Adipocyte (in vitro differentiated cells): ENCODE results near the gene PSENEN.

Experiments
- DNase-seq: peaks from one replicate; pipeline ENCODE4 v3.0.0-alpha.2; 2015; ENCODE audit warnings: low read depth
- H3K27me3 ChIP-seq: replicated peaks from 2 replicates; pipeline ENCODE4 v1.7.0; 2013; ENCODE audit warnings: mild to moderate bottlenecking, low read length, moderate library complexity; ENCODE audit not compliant: control insufficient read depth, insufficient read depth
- H3K36me3 ChIP-seq: 2 replicates; pipeline ENCODE4 v1.7.0; 2013; ENCODE audit warnings: low read length, mild to moderate bottlenecking, moderate library complexity; ENCODE audit not compliant: control insufficient read depth, insufficient read depth, severe bottlenecking
- H3K4me1 ChIP-seq: 2 replicates; pipeline ENCODE4 v1.7.0; 2013; ENCODE audit warnings: mild to moderate bottlenecking, low read length, moderate library complexity; ENCODE audit not compliant: control insufficient read depth, insufficient read depth
- H3K4me3 ChIP-seq: 2 replicates; pipeline ENCODE4 v1.7.0; 2013; ENCODE audit warnings: mild to moderate bottlenecking, low read length, moderate library complexity
- H3K9ac ChIP-seq: 2 replicates; pipeline ENCODE4 v1.7.0; 2013; ENCODE audit warnings: mild to moderate bottlenecking, low read length, moderate library complexity
- H3K9me3 ChIP-seq: 2 replicates; pipeline ENCODE4 v1.7.0; 2013; ENCODE audit warnings: mild to moderate bottlenecking, low read length, moderate library complexity; ENCODE audit not compliant: control insufficient read depth

Gene PSENEN

GRCh38 chr19:35713904-35714495 lies 31.5 kb upstream of the PSENEN start:
- no peaks in the 10 kb centered on the region for H3K36me3 ChIP-seq
- no peaks in the 10 kb centered on the region for H3K9me3 ChIP-seq
- no peak for DNase-seq
- H3K27me3 ChIP-seq = no peaks in the 10 kb centered on the region
- H3K4me3 ChIP-seq = no peak overlapping the region
- H3K9ac ChIP-seq = no peak overlapping the region
- H3K4me1 ChIP-seq = peaks cover 17% of the 10 kb centered on the region

GRCh38 chr19:35714601-35715354 lies 30.7 kb upstream of the PSENEN start:
- peaks cover 25% of the 10 kb centered on the region for H3K4me1 ChIP-seq
- H3K36me3 ChIP-seq = no peaks in the 10 kb centered on the region
- H3K9ac ChIP-seq = no peak overlapping the region
- H3K4me3 ChIP-seq = no peak overlapping the region
- no peaks in the 10 kb centered on the region for H3K9me3 ChIP-seq
- DNase-seq = no peak
- no peaks in the 10 kb centered on the region for H3K27me3 ChIP-seq

GRCh38 chr19:35715355-35715809 lies 30.1 kb upstream of the PSENEN start:
- Histone ChIP-seq H3K36me3 (peaks cover 4% of the 10 kb centered on the region), H3K4me1 (peaks cover 27% of the 10 kb centered on the region), H3K27me3 (no peaks in the 10 kb centered on the region), H3K9me3 (no peaks in the 10 kb centered on the region), H3K4me3 (no peak overlapping the region), H3K9ac (no peak overlapping the region)
- DNase-seq = no peak

GRCh38 chr19:35715981-35716800 lies 29.3 kb upstream of the PSENEN start:
- peaks cover 8% of the 10 kb centered on the region for H3K36me3 ChIP-seq
- H3K4me3 ChIP-seq = peak overlapping the region; percentile 95
- H3K9me3 ChIP-seq = no peaks in the 10 kb centered on the region
- DNase-seq = peak; percentile 74
- peaks cover 25% of the 10 kb centered on the region for H3K4me1 ChIP-seq
- peak overlapping the region; percentile 91 for H3K9ac ChIP-seq
- no peaks in the 10 kb centered on the region for H3K27me3 ChIP-seq

GRCh38 chr19:35716801-35717664 lies 28.4 kb upstream of the PSENEN start:
- Histone ChIP-seq H3K9ac (peak overlapping the region; percentile 91), H3K4me3 (peak overlapping the region; percentile 95), H3K27me3 (no peaks in the 10 kb centered on the region), H3K9me3 (no peaks in the 10 kb centered on the region), H3K36me3 (peaks cover 16% of the 10 kb centered on the region), H3K4me1 (peaks cover 25% of the 10 kb centered on the region)
- DNase-seq = peak; percentile 96

- Histone ChIP-seq H3K9me3 (no peaks in the 10 kb centered on the region), H3K4me1 (peaks cover 25% of the 10 kb centered on the region), H3K36me3 (peaks cover 24% of the 10 kb centered on the region), H3K27me3 (no peaks in the 10 kb centered on the region), H3K4me3 (peak within 1 kb of the TSS; percentile 95), H3K9ac (peak within 1 kb of the TSS; percentile 94)
- DNase-seq = peak; percentile 98
Observed at GRCh38 chr19:35717665-35718344, 27.6 kb upstream of the PSENEN start, which contains the start of gene KMT2B. Gene KMT2B (plus strand): TSS chr19:35718003. CDS start chr19:35718019, 16 bp downstream.

- peak; percentile 31 for DNase-seq
- Histone ChIP-seq H3K27me3 (no peaks in the 10 kb centered on the region), H3K36me3 (peaks cover 31% of the 10 kb centered on the region), H3K4me3 (peak overlapping the region; percentile 92), H3K4me1 (peaks cover 25% of the 10 kb centered on the region), H3K9me3 (no peaks in the 10 kb centered on the region), H3K9ac (peak overlapping the region; percentile 94)
Observed at GRCh38 chr19:35718345-35719041, 27.0 kb upstream of the PSENEN start.

- H3K27me3 ChIP-seq = no peaks in the 10 kb centered on the region
- peaks cover 42% of the 10 kb centered on the region for H3K36me3 ChIP-seq
- peak overlapping the region; percentile 94 for H3K9ac ChIP-seq
- H3K4me3 ChIP-seq = peak overlapping the region; percentile 92
- no peaks in the 10 kb centered on the region for H3K9me3 ChIP-seq
- peaks cover 25% of the 10 kb centered on the region for H3K4me1 ChIP-seq
- DNase-seq = no peak
Observed at GRCh38 chr19:35719402-35720162, 25.9 kb upstream of the PSENEN start.

GRCh38 chr19:35720163-35720524 lies 25.3 kb upstream of the PSENEN start:
- Histone ChIP-seq H3K9ac (no peak overlapping the region), H3K4me1 (peaks cover 25% of the 10 kb centered on the region), H3K9me3 (no peaks in the 10 kb centered on the region), H3K36me3 (peaks cover 48% of the 10 kb centered on the region), H3K27me3 (no peaks in the 10 kb centered on the region), H3K4me3 (no peak overlapping the region)
- DNase-seq = no peak
